ENCODE data around the gene PRKG1.

PRKG1 gene

DNA sequence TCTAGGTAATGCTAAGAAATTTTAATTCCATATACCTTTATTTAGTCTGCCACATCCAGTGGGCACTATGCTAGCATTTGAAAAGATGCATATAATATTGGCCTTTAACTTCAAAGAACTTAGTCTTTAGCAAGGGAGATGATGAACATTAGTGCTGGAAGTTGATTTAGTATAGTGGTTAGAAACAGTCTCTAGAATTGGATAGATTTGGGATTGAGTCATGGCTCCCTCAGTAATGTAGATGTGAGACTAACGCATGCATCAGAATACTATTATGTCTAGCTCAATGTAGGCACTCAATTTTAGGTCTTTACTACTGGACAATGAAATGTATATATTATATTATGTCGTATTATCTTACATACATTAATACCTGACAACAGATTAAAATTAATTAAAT is 1245.6 kb downstream of the PRKG1 start:
- Mint-ChIP-seq H3K36me3 (ENCODE audit: low read depth) (no peaks in the 10 kb centered on the region), H3K27me3 (peaks cover 20% of the 10 kb centered on the region), H3K27ac (no peak overlapping the region), H3K9me3 (no peaks in the 10 kb centered on the region), H3K4me3 (no peak overlapping the region), H3K4me1 (ENCODE audit: low read depth) (no peaks in the 10 kb centered on the region)
- no peak for DNase-seq

DNA sequence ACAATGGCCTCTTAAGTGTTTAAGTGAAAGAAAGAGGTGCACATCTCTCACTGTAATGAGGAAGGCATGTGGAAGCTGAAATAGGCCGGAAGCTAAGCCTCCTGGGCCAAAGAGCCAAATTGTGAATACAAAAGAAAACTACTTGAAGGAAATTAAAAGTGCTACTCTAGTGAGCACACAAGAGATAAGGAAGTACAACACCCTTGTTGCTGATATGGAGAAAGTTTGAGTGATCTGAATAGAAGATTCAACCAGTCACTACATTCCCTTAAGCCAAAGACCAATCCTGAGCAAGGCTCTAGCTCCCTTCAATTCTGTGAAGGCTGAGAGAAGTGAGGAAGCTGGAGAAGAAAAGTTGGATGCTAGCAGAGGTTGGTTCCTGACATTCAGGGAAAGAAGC is 1248.0 kb downstream of the PRKG1 start:
- H3K36me3 Mint-ChIP-seq (ENCODE audit: low read depth): no peaks in the 10 kb centered on the region
- peaks cover 4% of the 10 kb centered on the region for H3K27me3 Mint-ChIP-seq
- no peaks in the 10 kb centered on the region for H3K9me3 Mint-ChIP-seq
- DNase-seq: no peak
- H3K4me3 Mint-ChIP-seq: no peak overlapping the region
- no peaks in the 10 kb centered on the region for H3K4me1 Mint-ChIP-seq (ENCODE audit: low read depth)
- H3K27ac Mint-ChIP-seq: no peak overlapping the region

DNA sequence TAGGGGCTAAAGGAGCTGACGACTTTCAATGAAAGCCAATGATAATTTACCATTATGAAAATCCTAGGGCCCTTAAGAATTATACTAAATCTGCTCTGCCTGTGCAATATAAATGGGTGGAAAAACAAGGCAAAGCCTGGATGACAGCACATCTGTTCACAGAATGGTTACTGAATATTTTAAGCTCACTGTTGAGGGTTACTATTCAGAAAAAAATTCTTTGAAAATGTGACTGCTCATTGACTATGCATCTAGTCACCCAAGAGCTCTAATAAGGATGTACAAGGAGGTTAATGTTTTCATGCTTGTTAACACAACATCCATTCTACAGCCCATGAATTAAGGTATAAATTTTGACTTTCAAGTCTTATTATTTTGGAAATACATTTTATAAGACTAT is 1248.6 kb downstream of the PRKG1 start:
- Mint-ChIP-seq H3K27ac (no peak overlapping the region), H3K36me3 (ENCODE audit: low read depth) (no peaks in the 10 kb centered on the region), H3K9me3 (no peaks in the 10 kb centered on the region), H3K27me3 (peaks cover 2% of the 10 kb centered on the region), H3K4me3 (no peak overlapping the region), H3K4me1 (ENCODE audit: low read depth) (no peaks in the 10 kb centered on the region)
- no peak for DNase-seq

DNA sequence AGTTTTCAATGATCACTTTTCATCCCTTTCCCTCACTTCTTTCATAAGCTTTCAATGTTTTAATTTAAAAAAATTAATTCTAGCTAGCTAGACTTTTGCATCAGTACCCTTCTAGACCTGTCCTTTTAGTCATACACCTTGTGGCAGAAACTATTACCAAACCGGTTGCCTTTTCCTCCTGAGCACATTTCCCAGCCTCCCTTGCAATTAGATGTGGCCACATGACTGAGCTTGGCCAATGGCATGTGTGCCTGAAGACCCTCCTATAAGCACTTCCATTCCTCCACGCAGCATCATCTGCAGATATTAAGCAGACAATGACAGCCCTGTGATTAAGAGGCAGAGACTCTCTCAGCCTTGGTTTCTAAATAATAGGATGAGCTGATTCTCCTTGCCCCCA is 1252.1 kb downstream of the PRKG1 start:
- H3K9me3 Mint-ChIP-seq: no peaks in the 10 kb centered on the region
- H3K4me3 Mint-ChIP-seq: no peak overlapping the region
- no peaks in the 10 kb centered on the region for H3K27me3 Mint-ChIP-seq

DNA sequence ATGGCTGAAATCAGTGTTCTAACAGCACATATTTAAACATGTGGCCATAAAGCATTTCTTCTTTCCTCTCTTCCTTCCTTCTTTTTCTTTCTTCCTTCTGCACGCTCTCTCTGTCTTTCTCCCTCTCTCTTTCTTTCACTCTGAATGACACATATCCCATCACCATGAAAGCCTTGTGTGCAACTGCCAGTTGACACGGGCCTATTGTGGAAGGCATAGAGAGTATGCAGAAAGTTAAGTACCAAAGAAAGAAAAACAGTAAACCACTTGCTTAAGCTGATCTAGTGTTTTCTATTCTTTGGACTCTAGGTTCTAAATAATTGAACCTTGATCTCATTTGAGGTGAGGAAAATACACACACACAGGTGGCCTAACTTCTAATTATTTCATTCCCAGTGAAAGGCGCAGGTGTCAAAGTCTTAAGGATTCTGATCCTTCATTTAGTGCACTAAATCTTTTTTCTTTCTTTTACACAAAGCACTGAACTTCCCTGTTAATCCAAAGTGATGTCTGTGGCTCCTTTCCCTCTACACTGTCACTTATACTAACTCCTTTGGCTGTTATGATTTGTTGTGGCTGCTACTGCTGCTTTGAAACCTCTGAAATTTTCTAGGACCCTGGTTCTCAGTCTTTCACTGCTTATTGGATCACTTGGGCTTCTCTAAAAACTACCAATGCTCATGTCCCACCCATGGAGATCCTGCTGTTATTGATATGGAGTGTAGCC is 1257.5 kb downstream of the PRKG1 start:
- Mint-ChIP-seq H3K9me3 (no peaks in the 10 kb centered on the region), H3K4me3 (no peak overlapping the region), H3K4me1 (ENCODE audit: low read depth) (no peaks in the 10 kb centered on the region), H3K27ac (no peak overlapping the region), H3K27me3 (no peaks in the 10 kb centered on the region), H3K36me3 (ENCODE audit: low read depth) (no peaks in the 10 kb centered on the region)
- no peak for DNase-seq

More for the DNA sequence above, 1252.1 kb downstream of the PRKG1 start:
- Mint-ChIP-seq H3K4me1 (ENCODE audit: low read depth) (no peaks in the 10 kb centered on the region), H3K36me3 (ENCODE audit: low read depth) (no peaks in the 10 kb centered on the region), H3K27ac (no peak overlapping the region)
- no peak for DNase-seq

DNA sequence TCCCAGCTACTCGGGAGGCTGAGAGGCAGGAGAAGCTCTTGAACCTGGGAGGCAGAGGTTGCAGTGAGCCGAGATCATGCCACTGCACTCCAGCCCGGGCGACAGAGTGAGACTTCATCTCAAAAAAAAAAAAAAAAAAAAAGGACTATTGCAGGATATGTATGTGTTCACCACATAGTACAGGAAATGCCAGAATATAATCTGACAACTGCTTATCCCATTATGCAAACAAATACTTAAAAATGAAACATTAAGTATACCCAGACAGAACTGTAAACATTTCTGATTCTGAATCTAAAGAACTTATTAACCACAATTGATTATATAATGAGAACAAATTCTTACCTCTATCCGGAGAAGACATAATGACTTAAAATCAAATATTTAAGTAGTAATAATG is 1258.5 kb downstream of the PRKG1 start:
- no peaks in the 10 kb centered on the region for H3K9me3 Mint-ChIP-seq
- no peaks in the 10 kb centered on the region for H3K27me3 Mint-ChIP-seq
- no peaks in the 10 kb centered on the region for H3K36me3 Mint-ChIP-seq (ENCODE audit: low read depth)
- H3K27ac Mint-ChIP-seq: no peak overlapping the region
- no peaks in the 10 kb centered on the region for H3K4me1 Mint-ChIP-seq (ENCODE audit: low read depth)
- no peak overlapping the region for H3K4me3 Mint-ChIP-seq
- no peak for DNase-seq

DNA sequence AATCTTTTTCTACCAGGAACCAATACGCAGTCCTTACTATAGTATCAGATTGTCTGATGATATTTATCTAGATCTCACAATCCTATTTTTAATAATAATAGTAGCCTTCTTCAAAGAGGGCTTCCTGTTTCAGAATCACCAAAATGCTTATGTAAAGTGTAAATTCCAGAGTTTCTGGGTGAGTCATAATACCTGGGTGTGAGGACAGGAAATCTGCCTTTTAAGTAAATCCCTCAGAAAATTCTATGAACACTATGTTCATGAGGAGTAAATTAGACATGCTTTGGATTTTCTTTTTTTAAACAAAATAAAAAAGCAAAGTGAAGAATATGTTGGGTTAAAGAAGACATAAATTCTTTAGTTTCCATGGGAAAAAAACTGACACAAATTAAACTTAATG is 1260.3 kb downstream of the PRKG1 start:
- no peaks in the 10 kb centered on the region for H3K27me3 Mint-ChIP-seq
- H3K27ac Mint-ChIP-seq: no peak overlapping the region
- no peak for DNase-seq
- no peaks in the 10 kb centered on the region for H3K4me1 Mint-ChIP-seq (ENCODE audit: low read depth)
- no peaks in the 10 kb centered on the region for H3K36me3 Mint-ChIP-seq (ENCODE audit: low read depth)
- no peak overlapping the region for H3K4me3 Mint-ChIP-seq
- no peaks in the 10 kb centered on the region for H3K9me3 Mint-ChIP-seq

DNA sequence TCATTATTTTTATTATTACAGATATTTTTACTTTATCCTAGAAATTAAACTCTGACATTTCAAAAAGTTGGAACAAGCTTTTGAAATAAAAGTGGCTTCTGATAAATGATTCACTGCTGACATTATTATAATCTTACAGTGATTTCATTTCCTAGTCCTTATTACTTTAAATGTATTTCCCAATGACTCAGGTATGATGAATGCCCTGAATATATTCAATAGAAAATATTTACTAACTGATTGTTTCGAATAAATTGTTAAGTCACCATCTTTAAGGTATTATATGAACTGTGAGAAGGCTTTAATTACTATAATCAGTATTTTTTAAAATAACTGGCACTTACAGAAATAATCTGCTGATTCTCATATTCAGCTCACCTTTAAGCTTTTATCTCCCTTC is 1261.4 kb downstream of the PRKG1 start:
- Mint-ChIP-seq H3K36me3 (ENCODE audit: low read depth) (no peaks in the 10 kb centered on the region), H3K4me1 (ENCODE audit: low read depth) (no peaks in the 10 kb centered on the region), H3K27ac (no peak overlapping the region), H3K4me3 (no peak overlapping the region), H3K27me3 (no peaks in the 10 kb centered on the region), H3K9me3 (no peaks in the 10 kb centered on the region)
- DNase-seq: no peak

DNA sequence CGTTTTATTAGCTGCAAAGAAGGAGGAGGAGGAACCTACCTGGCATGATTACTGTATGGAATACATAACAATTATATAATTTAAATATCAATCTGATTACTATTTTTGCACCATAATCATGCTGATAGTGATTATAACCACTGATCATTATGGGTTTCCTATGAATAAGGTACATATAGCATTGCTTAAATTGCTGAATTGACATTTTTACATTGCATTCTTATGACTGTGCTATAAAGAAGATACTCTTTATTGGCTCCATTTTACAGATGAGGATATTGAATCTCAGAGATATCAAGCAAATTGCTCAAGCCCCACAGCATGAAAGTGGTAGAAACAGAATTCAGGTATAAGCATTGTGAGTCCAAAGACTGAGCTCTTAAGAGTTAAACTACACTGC is 1262.9 kb downstream of the PRKG1 start:
- Mint-ChIP-seq H3K27ac (no peak overlapping the region), H3K27me3 (no peaks in the 10 kb centered on the region), H3K9me3 (no peaks in the 10 kb centered on the region), H3K36me3 (ENCODE audit: low read depth) (no peaks in the 10 kb centered on the region), H3K4me3 (no peak overlapping the region), H3K4me1 (ENCODE audit: low read depth) (no peaks in the 10 kb centered on the region)
- DNase-seq: no peak

DNA sequence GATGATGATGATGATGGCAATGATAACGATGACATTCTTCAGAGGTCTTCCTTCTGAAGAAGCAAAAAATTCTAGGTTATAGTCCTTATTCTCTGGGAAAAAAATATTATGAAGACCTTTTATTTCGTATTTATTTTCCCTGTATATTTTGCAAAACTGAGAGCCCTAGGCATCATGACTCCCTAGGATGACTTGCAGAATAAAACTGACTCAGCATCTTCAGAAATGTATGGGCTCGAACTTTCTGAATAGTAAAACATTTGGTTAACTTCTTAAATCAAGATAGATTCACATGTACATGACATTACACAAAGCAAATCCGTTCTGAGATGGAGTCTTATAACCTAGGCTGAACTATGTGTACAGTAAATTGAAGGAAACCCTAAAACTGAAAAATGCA is 1269.2 kb downstream of the PRKG1 start:
- no peak for DNase-seq
- H3K27me3 Mint-ChIP-seq: no peaks in the 10 kb centered on the region
- H3K36me3 Mint-ChIP-seq (ENCODE audit: low read depth): no peaks in the 10 kb centered on the region
- H3K4me1 Mint-ChIP-seq (ENCODE audit: low read depth): no peaks in the 10 kb centered on the region
- H3K9me3 Mint-ChIP-seq: no peaks in the 10 kb centered on the region
- H3K27ac Mint-ChIP-seq: no peak overlapping the region
- H3K4me3 Mint-ChIP-seq: no peak overlapping the region

DNA sequence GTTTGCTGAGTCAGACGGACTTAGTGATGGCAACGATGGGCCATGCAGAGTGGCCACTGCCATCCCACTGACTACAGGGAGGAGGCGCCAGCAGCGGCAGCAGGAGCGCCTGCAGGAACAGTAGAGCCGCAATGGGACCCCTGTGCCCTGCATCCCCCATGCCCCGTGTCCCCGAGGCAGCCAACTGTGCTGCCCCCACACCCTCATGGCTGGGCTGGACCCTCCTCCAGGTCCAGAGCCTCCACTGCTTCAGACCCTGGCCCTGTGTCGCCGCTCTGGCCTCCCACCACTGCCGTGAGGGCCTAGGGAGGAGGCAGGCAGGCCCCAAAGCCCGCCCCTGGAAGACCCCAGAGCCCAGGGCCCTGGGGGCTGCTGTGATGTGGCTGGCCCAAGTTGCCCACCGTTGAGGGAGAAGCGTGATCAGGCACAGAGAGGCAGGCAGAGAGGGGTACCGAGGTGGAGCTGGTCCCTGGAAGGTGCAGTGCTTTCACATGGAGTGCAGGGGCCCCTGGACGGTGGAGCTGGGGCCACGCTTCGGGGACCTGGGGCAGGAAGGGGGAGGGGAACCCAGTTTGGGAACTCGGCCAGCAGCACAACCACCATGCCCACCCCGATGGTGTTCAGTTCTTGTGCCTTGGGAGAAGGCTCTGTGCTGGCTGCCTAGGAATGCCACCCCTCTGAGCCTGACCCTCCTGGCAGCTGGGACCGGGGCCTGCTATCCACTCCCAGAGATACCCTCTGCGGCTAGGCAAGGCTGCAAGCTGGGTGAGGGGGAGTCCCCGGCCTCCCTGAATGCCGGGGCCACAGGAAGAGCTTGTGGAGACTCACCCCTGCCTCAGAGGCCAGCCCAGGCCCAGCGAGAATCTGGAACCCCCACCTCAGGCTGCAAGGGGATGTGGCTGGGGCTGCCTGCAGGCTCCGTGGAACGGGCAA is 1272.4 kb downstream of the PRKG1 start:
- H3K4me1 Mint-ChIP-seq (ENCODE audit: low read depth): no peaks in the 10 kb centered on the region
- no peaks in the 10 kb centered on the region for H3K36me3 Mint-ChIP-seq (ENCODE audit: low read depth)
- H3K27ac Mint-ChIP-seq: no peak overlapping the region
- no peaks in the 10 kb centered on the region for H3K27me3 Mint-ChIP-seq
- no peak overlapping the region for H3K4me3 Mint-ChIP-seq
- no peaks in the 10 kb centered on the region for H3K9me3 Mint-ChIP-seq
- DNase-seq: no peak

DNA sequence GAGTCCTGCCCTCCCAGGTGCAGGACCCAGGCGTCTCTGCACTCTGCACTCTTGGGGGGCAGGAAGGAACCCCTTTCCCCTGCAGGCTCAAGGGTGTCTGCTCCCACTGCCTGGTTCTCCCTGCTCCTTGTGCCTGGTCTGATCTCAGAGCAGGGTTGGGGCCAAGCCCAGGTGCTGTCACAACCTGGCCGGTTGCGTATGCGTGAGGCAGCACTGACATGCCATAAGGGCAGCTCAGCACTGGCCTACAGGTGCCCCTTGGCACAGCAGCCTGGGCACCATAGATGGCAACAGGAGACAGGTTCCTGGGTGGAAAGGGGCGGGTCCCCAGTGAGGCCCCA is 1273.0 kb downstream of the PRKG1 start:
- Mint-ChIP-seq H3K27me3 (no peaks in the 10 kb centered on the region), H3K27ac (no peak overlapping the region), H3K36me3 (ENCODE audit: low read depth) (no peaks in the 10 kb centered on the region), H3K4me3 (no peak overlapping the region), H3K9me3 (no peaks in the 10 kb centered on the region), H3K4me1 (ENCODE audit: low read depth) (no peaks in the 10 kb centered on the region)
- no peak for DNase-seq
